Activated CD8-positive, alpha-beta memory T cell treated with anti-CD3 and anti-CD28 coated beads for 4 hours (primary cell): ENCODE data around the gene GPRIN2.

Experiments
- DNase-seq, 2 donors: peaks; one replicate each; pipeline ENCODE4 v3.0.0-alpha.2; 2020; ENCODE audit warnings: low read depth in 2 of 2

The GPRIN2 gene

DNA sequence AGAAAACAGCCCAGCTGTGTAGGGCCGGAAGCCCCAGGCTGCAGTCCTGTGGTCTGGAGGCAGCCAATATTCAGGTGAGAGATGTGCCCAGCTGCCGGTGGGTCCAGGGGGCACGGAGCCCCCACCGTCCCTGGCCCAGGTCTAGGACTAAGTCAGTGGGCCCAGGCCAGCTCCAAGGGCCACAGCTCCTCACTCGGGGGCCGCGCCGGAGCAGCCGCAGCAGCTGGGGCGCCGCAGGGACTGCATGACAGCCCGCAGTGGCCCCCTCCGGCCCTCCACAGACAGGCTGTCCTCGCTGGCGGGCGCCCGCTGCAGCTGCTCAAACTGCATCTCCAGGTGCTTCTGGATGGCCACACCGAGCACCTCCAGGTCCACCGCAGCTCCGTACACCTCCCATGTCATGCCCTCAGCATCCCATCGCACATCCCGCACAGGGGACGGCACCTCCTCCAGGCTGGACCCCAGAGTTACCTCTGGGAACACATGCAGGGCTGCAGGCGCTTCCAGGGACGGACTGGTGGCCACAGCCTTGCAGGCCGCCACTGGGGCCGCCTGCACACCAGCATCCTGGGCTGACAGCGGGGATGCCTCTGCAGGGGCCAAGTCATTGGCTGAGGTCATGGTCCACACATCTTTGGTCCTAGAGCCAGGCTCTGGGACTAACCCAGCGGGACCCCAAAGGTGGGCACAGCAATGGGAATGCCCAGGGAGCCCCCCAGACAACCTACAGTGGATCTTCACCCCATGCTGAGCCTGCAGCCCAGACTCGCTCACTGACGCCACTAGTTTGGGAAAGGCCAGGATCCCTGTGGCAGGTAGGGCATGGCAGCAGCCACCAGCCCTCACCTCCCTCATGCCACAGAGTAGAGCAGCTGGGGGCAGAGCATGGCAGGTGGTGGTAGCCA is 7.0 kb downstream of the GPRIN2 start:
- no peak for DNase-seq

DNA sequence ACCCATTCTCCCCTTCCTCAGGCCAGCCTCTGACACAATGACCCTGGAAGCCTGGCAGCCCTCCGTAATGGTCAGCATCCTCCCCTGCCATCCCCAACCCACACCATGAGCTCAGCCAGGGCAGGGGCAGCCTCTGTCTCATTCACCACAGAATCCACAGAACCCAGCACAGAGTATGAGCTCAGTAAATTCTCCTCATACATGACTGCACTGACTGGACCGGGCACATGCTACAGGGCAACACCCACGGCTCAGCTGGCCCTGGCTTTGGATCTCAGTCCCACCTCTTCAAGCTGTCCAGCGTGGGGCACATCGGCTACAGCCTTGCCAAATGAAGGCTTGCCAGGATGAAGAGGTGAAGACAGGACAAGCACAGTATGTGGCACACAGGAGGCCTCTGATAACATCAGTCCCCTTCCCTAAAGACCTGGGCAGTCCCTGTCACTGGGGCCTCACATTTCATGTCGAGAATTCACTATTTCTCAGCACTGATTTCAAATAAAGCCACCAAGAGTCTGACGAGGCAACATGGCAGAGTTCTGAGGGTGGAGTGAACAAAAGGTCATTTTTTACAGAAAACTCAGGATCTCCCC is 7.9 kb downstream of the GPRIN2 start:
- no peak for DNase-seq

DNA sequence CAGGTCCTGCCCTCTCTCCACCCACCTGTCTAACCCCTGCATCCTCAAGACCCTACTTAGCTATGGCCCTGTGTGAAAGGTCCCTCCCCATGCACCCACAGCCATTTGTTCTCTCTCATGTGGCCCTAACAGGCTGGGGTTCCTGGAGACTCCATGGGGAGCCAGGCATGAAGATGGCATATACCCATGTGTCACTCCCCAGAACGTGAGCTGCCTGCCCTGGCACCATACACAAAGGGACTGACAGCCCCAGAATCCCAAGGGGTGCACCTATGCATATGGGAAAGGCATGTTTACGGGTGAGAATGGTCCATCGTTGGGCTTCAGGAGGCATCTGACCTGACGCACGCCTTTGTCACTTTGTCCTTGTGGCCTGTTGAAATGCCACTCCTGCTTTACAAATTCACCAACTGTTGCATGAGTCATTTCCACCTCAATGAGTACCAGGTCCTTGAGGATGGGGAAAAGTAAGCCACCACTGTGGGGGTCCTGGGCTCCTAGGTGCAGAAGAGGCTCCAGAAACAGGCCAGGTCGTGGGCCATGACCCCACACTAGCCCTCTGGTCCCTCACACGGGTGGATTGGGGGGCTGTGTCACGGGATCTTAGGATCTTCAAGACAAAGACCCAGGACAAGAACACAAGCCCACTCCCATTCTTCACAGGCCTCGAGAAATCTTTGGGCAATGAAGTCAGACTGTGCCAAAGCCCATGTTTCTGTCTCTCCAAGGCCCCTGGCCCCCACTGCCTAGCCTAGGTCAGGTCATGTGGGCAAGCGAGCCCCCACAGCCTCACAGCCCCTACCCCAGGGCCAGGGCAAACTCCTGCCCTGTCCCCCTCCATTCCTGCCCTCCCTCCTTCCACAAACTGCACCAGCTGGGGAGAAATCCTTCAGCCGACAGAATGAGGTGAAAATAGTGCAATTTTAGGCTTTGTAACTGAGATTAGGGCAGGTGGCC is 8.6 kb downstream of the GPRIN2 start:
- DNase-seq = no peak

GRCh38 chr10:46546591-46547540 is 9.6 kb downstream of the GPRIN2 start:
- no peak for DNase-seq

DNA sequence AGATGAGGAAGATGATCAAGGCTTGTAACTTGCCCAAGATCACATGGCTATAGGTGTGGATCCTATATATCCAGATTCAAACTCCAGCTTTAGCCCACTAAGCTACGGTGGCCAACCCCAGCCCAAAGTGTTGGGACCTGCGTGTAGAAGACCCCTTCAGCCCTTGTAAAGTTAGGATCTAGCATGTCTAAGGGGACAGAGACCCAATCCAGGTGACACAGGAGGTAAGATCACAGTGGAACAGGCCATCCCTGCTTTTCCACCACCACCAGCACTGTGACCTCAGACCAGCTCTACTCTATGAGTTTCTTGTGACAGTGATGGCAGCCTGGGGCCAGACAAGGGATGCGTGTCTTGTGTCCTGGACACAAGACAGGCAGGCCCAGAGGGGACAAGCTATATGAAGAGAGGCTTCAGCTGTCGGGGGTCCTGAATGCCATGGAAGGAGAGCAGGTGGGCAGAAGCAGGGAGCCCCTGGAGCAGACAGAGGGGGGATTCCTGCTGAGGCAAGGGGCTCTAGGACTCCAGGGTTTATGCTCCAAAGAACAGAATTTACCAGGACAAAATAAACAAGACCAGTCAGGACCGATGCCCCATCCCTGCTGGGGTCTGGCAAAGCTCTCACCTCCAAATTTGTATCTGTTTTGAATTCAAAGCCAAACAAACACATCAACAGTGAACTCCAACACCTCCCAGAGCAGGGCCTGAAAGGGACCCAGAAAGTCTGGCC is 10.4 kb downstream of the GPRIN2 start:
- no peak for DNase-seq

- no peak for DNase-seq
Measured at GRCh38 chr10:46544989-46545791, 11.3 kb downstream of the GPRIN2 start.

- DNase-seq = no peak
Measured at GRCh38 chr10:46543466-46544377, 12.7 kb downstream of the GPRIN2 start.

DNA sequence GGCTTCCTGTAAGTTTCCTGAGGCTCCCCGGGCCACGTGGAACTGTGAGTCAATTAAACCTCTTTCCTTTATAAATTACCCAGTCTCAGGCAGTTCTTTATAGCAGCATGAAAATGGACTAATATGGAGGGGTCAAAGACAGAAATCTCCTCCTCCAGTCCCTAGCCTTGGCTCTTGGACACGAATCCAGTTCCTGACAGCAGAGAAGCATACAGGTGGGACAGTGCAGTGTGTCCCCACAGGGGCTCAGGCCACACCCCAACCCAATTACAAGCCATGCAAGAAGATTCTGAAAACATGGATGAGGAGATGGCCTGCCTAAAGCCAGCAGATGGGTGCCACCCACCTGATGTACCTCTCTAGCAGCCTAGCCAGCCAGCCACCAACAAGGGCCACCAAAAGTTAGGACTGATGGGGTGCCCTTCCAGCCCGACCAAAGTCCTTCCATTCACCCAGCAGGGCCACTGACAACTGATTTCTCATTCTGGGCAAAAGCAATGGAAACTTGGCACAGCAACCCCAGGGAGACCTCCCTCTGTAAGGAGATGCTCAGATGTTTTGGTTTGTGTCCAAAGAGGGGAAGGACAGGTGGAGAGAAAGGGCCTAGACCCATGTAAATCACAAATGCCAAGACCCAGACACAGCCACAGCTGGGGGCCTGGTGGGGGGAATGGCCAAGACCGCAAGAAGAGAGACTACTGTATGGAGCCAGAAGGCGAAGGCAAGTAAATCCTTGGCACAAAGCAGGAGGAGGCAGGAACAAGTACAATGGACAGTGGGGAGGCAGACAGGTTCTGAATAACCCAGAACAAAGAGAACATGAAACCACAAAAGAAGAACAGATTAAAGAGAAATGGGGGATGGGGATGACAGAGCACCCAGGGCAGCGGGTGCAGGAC is 13.6 kb downstream of the GPRIN2 start:
- no peak for DNase-seq

DNA sequence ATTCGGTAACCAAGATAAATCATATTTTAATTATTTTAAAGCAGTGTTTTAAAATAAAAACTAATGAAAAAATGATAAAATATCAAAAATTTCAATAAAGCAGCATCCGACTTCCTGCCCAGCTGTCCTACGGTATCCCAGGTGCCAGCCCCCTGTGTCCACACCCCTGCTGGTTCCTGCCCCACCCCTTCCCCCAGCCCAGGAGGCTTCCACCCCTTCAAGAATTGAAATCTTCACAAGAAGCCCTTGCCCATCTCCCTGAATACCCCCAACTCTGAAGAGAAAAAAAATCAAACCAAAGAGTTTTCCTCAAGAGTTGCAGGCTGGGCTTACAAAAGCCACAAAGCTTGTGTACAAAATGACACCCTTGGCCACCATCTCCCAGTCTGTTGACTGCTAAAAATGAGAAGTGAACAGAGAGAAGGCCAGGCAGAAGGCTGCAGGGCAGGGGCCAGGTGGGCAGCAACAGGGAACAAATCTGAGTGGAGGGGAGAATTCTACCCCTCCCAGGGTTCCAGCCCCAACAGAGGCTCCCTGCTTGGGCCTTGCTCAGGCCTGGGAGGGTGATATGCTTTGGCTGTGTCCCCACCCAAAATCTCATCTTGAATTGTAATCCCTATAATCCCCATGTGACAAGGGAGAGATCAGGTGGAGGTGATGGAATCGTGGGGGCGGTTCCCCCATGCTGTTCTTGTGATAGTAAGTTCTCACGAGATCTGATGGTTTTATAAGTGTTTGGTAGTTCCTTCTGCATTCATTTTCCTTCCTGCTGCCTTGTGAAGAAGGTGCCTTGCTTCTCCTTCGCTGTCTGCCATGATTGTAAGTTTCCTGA is 14.5 kb downstream of the GPRIN2 start:
- DNase-seq = no peak

DNA sequence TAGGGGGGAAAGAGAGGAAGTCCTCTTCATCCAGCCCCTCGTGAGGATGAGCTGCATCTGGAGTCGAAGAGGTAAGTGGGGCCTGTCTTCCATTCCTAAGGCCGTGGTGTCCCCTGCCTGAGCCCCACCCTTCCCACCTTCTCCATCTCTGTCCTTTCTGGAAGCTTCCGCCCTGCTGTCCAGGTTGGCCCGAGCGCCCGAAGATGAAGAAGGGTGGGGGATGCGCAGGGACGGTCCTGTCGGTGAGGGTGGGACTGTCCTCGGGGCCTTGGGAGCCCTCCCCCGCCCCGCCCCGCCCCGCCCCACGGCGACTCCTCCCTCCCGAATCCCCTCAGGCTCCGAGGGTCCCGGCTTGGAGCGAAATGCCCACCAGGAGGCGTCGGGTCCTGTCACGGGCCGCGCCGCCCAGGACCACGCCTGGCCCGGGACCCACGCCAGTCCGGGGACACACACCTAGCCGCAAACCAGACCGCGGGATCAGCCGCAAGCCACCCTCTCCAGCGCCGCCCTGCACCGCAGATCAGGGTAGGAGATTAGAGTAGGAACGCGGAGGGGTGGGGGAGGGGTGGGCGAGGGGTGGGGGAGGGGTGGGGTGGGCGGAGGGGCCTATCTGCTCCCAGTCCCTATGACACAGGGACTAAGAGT is 15.3 kb downstream of the GPRIN2 start:
- no peak for DNase-seq

DNA sequence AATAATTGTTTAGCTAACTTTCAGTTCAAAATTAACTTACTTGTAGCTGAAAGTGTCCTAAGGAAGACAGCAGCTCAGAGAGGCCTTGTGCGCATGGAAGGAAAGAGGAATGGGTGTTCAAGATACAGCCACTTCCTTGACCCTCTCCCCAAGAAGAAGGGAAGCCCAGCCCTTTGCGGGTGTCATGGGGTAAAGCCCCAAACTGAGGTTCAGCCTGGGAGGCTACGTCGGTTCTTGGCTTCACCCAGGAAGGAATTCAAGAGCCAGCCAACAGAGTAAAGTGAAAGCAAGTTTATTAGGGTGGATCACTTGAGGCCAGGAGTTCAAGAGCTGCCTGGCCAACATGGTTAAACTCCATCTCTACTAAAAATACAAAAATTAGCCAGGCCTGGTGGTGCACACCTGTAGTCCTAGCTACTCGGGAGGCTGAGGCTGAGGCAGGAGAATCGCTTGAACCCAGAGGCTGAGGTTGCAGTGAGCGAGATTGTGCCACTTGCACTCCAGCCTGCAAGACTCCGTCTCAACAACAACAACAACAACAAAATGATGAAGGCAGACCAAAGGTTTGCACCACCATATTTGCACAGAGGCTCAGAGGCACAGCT is 15.9 kb downstream of the GPRIN2 start:
- DNase-seq = no peak

DNA sequence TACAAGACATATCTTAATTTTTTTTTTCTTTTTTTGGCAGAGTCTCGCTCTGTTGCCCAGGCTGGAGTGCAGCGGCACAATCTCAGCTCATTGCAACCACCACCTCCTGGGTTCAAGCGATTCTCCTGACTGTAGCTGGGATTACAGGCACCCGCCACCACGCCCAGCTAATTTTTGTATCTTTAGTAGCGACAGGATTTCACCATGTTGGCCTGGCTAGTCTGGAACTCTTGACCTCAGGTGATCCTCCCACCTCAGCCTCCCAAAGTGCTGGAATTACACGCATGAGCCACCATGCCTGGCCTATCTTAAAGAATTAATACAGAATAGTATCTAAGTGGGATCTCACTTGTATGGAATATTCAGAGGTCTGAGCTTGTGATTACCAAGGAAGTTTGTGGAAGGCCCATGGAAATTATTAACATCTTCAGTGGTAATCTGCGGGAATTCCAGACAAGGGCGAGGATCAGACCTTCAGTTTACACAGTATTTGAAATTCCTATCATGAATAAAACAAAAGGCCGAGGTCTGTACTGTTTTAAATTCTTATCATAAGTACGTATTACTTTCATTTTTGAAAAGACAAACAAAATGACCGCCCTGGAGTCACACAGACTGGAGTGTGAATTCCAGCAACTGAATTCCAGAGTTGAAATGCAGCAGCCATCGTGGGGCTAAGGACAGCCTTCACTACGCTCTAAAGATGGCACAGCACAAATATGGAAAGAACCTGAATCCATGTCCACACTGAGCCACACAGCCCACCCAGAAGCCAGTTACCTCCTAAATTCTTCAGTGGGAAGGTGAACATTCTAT is 16.7 kb downstream of the GPRIN2 start:
- DNase-seq = no peak

DNA sequence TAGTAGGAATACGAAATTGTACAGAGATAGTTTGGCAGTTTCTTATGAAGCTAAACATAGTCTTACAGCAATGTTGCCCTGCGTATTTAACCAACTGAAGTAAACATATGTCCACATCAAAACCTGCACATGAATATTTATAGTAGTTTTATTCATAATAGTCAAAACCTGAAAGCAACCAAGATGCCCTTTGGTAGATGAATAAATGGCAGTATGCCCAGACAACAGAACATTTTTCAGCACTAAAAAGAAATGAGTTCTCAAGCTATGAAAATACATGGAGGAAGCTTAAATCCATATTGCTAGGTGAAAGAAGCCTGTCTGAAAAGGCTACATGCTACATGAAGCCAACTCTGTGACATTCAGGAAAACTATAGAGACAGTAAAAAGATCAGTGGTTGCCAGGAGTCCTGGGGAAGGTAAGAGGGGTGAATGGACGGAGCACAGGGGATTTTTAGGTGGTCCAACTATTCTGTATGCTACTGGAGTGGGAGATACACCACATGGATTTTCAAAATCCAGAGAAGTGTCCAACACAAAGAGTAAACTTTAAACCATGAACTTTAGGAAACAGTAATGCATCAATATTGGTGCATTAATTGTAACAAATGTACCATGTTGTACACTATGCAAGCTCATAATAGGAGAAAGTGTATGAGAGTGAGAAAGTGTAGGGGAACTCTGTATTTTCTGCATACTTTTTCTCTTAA is 17.6 kb downstream of the GPRIN2 start:
- no peak for DNase-seq

GRCh38 chr10:46538155-46538554 is 18.3 kb downstream of the GPRIN2 start:
- no peak for DNase-seq
